GM21717 (cell line): ENCODE measurements around the gene TMED3.
"Not testable (repeated sequence)": the region's sequence is repeated elsewhere in the genome, so short reads cannot be mapped to it uniquely, and the experiment has no call there.

Experiments used
- ATAC-seq: cut with Tn5 transposase; IDR thresholded peaks from one replicate; pipeline ENCODE4 v1.9.1; 2021; ENCODE audit warnings: mild to moderate bottlenecking, moderate library complexity; ENCODE audit not compliant: unreplicated experiment

Gene TMED3

GRCh38 chr15:79315623-79316328 lies 4.9 kb downstream of the TMED3 start:
- ATAC-seq: no peak

GRCh38 chr15:79316864-79317263 lies 6.0 kb downstream of the TMED3 start:
- no peak for ATAC-seq

- ATAC-seq: not testable (repeated sequence)
These were observed 9.1 kb downstream of the TMED3 start for GRCh38 chr15:79319973-79320372.

GRCh38 chr15:79321876-79322275 lies 11.0 kb downstream of the TMED3 start:
- ATAC-seq: no peak

GRCh38 chr15:79322306-79322705 lies 11.4 kb downstream of the TMED3 start:
- no peak for ATAC-seq

- ATAC-seq: no peak
These were observed 12.0 kb downstream of the TMED3 start for GRCh38 chr15:79322945-79323344.

GRCh38 chr15:79329171-79329611 lies 18.3 kb downstream of the TMED3 start:
- no peak for ATAC-seq

- no peak for ATAC-seq
These were observed 22.1 kb downstream of the TMED3 start for GRCh38 chr15:79332824-79333510.

- ATAC-seq: no peak
These were observed 26.7 kb downstream of the TMED3 start for GRCh38 chr15:79337591-79337990.

GRCh38 chr15:79339588-79340314 lies 28.8 kb downstream of the TMED3 start:
- no peak for ATAC-seq

GRCh38 chr15:79340315-79340602 lies 29.3 kb downstream of the TMED3 start:
- ATAC-seq: no peak

- no peak for ATAC-seq
These were observed 30.5 kb downstream of the TMED3 start for GRCh38 chr15:79341396-79341795.

- no peak for ATAC-seq
These were observed 38.6 kb downstream of the TMED3 start for GRCh38 chr15:79349525-79349924.

GRCh38 chr15:79352206-79352605 lies 41.3 kb downstream of the TMED3 start:
- no peak for ATAC-seq

- no peak for ATAC-seq
These were observed 46.7 kb downstream of the TMED3 start for GRCh38 chr15:79357566-79357965.

- ATAC-seq: no peak
These were observed 47.2 kb downstream of the TMED3 start for GRCh38 chr15:79358069-79358468.

GRCh38 chr15:79364571-79365240 lies 53.8 kb downstream of the TMED3 start:
- ATAC-seq: no peak

GRCh38 chr15:79365765-79366164 lies 54.9 kb downstream of the TMED3 start:
- no peak for ATAC-seq

GRCh38 chr15:79366691-79367090 lies 55.8 kb downstream of the TMED3 start:
- no peak for ATAC-seq

- ATAC-seq: no peak
These were observed 59.8 kb downstream of the TMED3 start for GRCh38 chr15:79370716-79371115.

- no peak for ATAC-seq
These were observed 60.7 kb downstream of the TMED3 start for GRCh38 chr15:79371591-79371990.
